LNCaP clone FGC (cell line): ENCODE measurements around the gene FAM98B.

Source experiments
- DNase-seq: peaks from one replicate; pipeline ENCODE4 v3.0.0-alpha.2; 2011; ENCODE audit warnings: low read depth
- H3K4me3 ChIP-seq: 2 replicates; pipeline ENCODE4 v1.5.1; 2011; ENCODE audit warnings: mild to moderate bottlenecking, low read depth, low read length, control low read depth
- TF ChIP-seq, protein P1 (sequence below): IDR thresholded peaks from 2 replicates; pipeline ENCODE4 v1.5.1; 2012; ENCODE audit warnings: mild to moderate bottlenecking; ENCODE audit not compliant: control insufficient read depth, insufficient read depth; ENCODE audit errors: extremely low read depth

Gene FAM98B

GRCh38 chr15:38481761-38482160 lies 27.8 kb downstream of the FAM98B start:
- no peak overlapping the region for H3K4me3 ChIP-seq
- no peak for DNase-seq
- TF ChIP-seq, protein P1, sequence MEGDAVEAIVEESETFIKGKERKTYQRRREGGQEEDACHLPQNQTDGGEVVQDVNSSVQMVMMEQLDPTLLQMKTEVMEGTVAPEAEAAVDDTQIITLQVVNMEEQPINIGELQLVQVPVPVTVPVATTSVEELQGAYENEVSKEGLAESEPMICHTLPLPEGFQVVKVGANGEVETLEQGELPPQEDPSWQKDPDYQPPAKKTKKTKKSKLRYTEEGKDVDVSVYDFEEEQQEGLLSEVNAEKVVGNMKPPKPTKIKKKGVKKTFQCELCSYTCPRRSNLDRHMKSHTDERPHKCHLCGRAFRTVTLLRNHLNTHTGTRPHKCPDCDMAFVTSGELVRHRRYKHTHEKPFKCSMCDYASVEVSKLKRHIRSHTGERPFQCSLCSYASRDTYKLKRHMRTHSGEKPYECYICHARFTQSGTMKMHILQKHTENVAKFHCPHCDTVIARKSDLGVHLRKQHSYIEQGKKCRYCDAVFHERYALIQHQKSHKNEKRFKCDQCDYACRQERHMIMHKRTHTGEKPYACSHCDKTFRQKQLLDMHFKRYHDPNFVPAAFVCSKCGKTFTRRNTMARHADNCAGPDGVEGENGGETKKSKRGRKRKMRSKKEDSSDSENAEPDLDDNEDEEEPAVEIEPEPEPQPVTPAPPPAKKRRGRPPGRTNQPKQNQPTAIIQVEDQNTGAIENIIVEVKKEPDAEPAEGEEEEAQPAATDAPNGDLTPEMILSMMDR, result no peak

DNA sequence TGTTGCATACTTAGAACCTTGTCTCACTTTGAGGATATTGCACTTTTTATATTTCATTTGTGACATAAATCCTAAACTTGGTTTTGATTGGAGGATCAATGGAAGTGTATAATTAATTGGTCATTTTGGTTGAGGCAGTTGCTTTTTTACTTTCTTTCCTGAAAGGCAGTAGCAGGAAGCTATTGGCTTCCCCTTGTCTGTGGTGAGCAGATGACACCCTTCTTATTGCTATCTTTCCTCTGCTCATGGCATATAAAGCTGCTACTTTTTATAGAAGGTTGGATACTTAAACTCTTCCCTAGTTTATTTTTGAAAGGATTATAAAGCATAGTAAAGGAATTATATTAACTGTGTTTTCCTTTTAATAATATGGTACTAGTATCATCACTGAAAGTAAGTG lies 28.6 kb downstream of the FAM98B start:
- no peak for DNase-seq
- no peak overlapping the region for H3K4me3 ChIP-seq
- TF ChIP-seq, protein P1, result no peak

GRCh38 chr15:38486936-38487335 lies 33.0 kb downstream of the FAM98B start:
- DNase-seq, result no peak
- no peak overlapping the region for H3K4me3 ChIP-seq
- TF ChIP-seq, protein P1, result no peak

- TF ChIP-seq, protein P1, result no peak
- no peak for DNase-seq
- H3K4me3 ChIP-seq, result no peak overlapping the region
Observed at GRCh38 chr15:38487378-38487777, 33.5 kb downstream of the FAM98B start.

DNA sequence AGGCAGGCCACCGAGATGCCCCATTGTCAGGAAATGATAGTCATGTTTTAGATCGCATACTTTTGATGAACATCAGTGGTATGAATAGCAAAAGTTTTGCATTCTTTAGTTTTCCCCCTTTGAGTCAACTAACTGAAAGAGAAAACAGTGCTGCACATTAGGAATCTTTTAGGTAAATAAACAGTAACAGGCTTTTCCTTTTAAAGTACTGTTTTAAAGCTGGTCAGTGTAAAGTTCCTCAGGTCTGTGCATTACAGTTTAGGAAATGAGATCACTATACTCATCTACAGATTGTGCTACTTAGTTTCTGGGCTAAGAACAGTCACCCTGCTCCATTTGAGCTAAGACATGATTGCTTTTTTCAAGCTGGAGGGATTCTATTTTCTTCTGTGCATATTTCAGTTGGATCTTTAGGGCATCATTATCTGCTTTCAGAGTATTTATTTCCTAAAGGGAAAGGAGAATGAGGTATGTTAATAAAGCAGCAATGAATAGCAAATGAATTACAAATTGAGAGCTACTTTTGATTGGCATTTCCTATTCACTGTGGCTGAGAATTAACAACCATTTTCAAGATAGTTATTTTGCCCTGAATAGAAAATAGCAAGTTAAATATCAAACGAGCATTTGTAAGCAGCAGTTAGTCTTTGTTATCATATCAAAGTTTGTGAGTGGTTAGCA lies 36.5 kb downstream of the FAM98B start:
- no peak for DNase-seq
- TF ChIP-seq, protein P1, result no peak
- H3K4me3 ChIP-seq, result no peak overlapping the region

DNA sequence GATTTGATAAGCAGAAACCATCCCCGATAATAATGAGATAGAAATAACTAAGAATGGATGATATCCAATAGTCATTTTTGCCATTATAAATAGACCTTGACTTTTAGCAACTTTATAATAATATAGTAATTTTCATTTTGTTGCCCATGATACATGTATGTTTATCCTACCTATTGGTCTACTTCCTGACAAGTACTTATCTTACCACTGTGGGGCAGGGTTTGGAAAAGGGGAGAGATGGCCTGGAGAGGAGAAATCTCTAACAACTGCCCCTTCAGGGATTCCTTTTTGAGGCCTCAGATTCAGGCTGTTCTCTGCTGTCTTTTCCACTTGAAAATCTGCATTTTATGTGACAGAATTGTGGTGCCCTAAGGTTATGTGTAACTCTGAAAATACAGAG lies 42.2 kb downstream of the FAM98B start:
- no peak overlapping the region for H3K4me3 ChIP-seq
- DNase-seq, result no peak
- TF ChIP-seq, protein P1, result no peak

DNA sequence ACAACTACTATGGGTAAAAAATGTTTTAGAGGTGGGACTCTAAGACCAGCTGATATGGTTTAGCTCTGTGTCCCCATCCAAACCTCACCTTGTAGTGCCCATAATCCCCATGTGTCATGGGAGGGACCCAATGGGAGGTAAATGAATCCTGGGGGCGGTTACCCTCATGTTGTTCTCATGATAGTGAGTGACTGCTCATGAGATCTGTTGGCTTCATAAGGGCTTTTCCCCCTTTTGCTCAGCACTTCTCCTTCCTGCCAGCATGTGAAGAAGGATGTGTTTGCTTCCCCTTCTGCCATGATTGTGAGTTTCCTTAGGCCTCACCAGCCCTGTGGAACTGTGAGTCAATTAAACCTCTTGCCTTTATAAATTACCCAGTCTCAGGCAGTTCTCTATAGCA lies 45.7 kb downstream of the FAM98B start:
- TF ChIP-seq, protein P1, result no peak
- no peak overlapping the region for H3K4me3 ChIP-seq
- DNase-seq, result no peak
